ENCODE data around the gene CLK2.
"Not testable (repeated sequence)": the region's sequence is repeated elsewhere in the genome, so short reads cannot be mapped to it uniquely, and the experiment has no call there.

Gene CLK2

GRCh38 chr1:155236451-155236850 lies 36.9 kb downstream of the CLK2 start:
- no peak for DNase-seq

DNA sequence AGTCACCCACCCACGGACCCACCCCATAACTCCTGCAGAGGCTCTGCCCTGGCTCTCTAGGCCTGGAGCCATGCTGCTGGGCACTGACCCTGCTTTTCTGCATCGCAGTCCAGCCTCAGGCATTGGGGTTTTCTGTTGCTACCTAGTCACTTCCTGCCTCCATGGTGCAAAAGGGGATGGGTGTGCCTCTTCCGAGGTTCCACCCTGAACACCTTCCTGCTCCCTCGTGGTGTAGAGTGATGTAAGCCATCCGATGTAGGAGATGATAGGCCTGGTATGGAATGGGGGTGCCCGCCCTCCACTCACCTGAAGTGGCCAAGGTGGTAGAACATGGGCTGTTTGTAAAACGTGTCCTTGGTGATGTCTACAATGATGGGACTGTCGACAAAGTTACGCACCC lies 37.9 kb downstream of the CLK2 start:
- not testable (repeated sequence) for DNase-seq

DNA sequence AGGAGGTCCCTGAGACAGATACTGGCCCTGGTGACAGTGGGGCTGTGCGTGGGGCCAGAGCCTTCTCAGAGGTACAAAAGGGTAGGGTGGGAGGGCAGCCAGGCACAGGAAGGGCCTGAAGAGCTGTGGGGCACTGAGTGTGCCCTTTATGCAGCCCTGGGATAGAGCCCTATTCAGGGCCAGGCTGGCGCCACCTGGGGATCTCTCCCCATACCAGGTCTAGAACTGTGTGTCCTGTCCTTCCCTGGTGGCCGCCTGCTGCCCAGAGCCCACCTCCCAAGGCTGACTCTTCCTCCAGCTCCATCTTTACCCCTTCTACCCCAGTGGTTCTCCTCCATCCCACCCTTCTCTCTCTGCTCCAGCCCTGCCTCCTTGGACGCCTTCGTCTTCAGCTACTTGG lies 39.8 kb downstream of the CLK2 start:
- DNase-seq, result not testable (repeated sequence)

DNA sequence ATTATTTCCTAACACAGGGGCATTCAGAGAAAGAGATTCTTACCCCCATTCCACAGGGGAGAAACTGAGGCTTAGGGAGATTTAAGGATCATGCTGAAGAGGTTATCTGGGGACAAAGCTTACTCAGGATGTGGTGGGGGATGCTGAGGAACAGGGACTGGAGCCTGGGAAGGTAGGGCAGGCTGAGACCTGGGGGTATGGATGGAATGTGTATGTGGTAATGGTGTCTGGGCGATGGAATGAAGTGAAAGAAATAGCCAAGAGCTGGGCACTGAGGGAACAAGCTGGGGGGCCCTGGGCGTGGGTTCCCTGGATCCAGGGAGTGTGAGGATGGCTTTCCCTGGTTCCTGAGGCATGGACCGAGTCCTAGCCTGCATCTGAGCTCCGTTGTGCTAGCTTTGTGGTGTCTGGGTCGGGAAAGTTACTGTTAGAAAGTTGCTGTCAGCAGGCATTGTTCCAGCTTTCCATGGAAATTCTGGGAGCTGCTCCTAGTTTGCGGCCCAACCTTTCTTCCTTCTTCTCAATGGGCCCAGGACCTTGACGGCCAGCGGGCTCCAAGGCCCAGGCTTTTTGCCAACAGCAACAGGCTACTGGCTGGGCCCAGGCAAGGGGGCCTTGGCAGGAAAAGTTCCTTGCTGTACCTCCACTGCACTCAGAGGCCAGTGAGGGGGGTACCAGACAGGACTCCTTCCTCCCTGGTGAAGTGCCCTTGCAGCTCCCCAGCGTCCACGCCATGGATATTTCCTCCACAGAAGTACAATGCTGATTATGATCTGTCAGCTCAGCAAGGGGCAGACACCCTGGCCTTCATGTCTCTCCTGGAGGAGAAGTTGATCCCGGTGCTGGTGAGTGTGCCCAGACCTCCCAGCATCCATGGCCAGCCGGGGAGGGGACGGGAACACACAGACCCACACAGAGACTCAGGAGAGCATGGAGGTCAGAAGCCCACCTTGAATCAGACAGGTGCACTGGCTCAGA lies 41.0 kb downstream of the CLK2 start:
- not testable (repeated sequence) for DNase-seq

- not testable (repeated sequence) for DNase-seq
Measured at GRCh38 chr1:155231302-155231701, 42.0 kb downstream of the CLK2 start.

DNA sequence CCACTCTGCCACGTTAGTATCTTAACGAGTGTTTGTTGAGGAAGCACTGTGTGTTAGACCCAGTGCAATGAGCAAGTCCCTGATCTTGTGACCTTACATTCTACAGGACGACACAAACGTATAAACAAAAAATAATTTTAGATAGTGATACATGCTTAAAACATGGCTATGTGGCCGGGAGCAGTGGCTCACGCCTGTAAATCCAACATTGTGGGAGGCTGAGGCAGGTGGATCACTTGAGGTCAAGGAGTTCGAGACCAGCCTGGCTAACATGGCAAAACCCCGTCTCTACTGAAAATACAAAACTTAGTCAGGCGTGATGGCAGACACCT lies 45.2 kb downstream of the CLK2 start:
- DNase-seq, result no peak

GRCh38 chr1:155227261-155228095 lies 45.8 kb downstream of the CLK2 start:
- peak; percentile 95 for DNase-seq

GRCh38 chr1:155226910-155227260 lies 46.4 kb downstream of the CLK2 start:
- DNase-seq, result no peak

DNA sequence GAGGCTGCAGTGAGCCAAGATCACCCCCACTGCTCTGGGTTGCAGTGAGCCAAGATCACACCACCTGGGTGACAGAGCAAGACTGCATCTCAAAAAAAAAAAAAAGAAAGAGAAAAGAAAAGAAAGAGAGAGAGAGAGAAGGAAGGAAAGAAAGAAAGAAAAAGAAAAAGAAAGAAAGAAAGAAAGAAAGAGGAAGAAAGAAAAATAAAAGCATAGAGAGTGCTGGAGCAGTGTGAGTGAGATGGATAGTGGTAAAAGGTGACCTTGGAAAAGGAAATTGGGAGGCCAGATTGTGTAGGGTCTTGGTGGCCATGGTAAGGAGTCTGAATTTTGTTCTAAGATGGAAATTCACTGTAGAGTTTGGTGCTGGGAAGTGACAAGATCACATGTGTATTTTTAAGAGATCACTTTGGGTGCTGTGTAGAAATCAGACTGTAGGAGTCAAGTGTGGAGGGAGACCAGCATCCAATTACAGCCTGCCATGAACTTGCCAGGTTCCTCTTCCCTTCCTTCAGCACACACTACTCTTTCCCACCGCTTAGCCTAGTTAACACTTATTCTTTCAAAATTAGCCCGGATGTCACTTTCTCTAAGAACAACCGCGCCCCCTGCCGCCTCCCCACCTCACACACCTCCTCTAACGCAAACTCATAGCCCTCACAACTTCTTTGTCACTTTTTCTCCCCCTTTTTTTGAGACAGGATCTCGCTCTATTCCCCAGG lies 47.0 kb downstream of the CLK2 start:
- DNase-seq, result no peak

GRCh38 chr1:155225404-155225759 lies 47.9 kb downstream of the CLK2 start:
- not testable (repeated sequence) for DNase-seq

GRCh38 chr1:155223047-155223446 lies 50.3 kb downstream of the CLK2 start:
- DNase-seq, result no peak

- not testable (repeated sequence) for DNase-seq
Measured at GRCh38 chr1:155220211-155220965, 52.9 kb downstream of the CLK2 start.

DNA sequence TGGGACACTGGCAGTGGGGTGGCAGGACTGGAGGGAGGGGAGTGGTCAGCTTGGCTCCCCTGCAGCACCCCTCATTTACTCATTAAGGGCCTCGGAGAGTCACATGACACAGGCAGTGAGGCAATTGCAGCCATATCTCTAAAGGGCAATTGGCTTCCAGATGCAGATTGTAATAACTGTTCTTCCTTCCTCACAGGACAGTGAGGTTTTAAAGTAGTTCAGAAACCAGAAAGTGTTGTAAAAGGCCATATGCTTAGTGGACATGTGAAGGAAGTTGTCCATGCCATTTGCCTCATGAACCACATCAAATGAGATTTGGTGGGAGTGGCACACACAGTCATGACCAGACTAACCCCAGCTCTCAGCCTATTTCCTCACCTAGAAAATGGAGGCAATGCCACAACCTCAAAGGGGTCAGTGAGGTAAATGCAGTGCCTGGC lies 53.7 kb downstream of the CLK2 start:
- DNase-seq, result no peak

- DNase-seq, result no peak
Measured at GRCh38 chr1:155218854-155219591, 54.3 kb downstream of the CLK2 start.

DNA sequence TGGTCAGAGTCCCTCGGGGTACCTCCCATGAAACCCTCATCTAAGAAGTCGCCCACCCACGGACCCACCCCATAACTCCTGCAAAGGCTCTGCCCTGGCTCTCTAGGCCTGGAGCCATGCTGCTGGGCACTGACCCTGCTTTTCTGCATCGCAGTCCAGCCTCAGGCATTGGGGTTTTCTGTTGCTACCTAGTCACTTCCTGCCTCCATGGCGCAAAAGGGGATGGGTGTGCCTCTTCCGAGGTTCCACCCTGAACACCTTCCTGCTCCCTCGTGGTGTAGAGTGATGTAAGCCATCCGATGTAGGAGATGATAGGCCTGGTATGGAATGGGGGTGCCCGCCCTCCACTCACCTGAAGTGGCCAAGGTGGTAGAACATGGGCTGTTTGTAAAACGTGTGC lies 58.6 kb downstream of the CLK2 start:
- DNase-seq, result not testable (repeated sequence)
